GM21423 (cell line): ENCODE measurements around the gene PTBP3.
"Not testable (repeated sequence)": the region's sequence is repeated elsewhere in the genome, so short reads cannot be mapped to it uniquely, and the experiment has no call there.

Experiments used
- ATAC-seq: cut with Tn5 transposase; IDR thresholded peaks from one replicate; pipeline ENCODE4 v1.9.1; 2021; ENCODE audit warnings: mild to moderate bottlenecking, moderate library complexity; ENCODE audit not compliant: unreplicated experiment

PTBP3 gene

DNA sequence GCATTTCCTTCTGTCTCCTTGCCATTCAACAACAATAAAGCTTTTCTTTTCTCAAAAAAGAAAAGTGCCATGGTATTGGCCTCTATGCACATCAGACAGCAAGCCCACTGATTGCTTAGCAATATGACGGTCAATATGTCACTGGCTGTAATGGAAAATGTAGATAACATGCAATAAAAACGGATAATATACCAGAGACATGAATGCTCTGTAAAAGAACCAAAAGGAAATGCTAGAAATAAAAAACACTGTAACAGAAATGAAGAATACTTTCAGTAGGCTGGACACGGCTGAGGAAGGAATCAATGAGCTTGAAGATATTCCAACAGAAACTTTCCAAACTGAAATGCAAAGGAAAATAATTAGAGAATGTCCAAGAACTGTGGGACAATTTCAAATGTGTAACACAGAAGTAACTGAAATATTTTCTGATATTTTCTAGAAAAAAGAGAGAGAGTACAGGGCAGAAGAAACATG, 10.0 kb downstream of the PTBP3 start:
- no peak for ATAC-seq

DNA sequence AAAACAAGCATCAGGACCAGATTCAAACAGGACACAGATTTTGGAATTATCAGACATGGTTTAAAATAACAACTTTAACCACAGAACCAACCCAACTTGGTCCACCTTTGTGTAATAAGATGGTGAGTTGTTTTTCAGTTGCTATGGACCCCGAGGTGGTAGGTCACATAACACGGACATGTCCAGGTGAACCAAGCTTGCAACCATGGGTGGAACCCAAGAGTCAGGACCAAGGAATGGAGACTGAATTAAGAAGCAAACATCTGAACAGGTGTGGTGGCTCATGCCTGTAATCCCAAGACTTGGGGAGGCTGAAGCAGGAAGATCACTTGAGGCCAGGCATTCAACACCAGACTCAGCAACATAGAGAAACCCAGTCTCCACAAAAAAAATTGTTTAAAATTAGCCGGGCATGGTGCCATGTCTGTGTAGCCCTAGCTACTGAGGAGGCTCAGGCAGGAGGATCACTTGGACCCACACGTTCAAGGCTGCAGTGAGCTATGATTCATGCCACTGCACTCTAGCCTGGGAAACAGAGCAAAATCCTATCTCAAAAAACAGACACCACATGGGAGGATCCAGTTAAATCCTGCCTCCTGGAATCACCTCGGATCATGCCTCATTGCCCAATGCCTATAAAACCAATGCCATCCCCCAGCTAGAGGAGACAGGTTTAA, 10.6 kb downstream of the PTBP3 start:
- no peak for ATAC-seq

DNA sequence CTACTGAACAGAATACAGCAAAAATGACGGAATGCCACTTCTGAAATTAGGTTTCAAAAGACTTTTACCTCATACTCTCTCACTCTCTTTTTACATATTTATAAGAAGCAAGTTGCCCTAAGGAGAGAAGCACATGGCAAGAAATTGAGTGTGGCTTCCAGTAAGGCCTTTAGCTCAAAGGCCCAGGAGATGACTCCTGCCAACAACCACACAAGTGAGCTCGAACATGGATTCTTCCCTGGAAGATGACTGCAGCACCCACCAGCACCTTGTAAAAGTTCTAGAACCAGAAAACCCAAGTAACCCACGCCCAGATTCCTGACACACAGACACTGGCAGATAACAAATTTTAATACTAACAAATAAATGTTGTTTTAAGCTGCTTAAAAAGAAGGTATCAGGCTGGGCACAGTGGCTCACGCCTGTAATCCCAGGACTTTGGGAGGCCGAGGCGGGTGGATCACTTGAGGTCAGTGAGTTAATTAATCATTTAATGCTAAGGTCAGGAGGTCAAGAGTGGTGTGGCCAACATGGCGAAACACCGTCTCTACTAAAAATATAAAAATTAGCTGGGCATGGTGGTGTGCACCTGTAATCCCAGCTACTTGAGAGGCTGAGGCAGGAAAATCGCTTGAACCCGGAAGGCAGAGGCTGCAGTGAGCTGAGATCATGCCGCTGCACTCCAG, 17.0 kb downstream of the PTBP3 start:
- no peak for ATAC-seq

DNA sequence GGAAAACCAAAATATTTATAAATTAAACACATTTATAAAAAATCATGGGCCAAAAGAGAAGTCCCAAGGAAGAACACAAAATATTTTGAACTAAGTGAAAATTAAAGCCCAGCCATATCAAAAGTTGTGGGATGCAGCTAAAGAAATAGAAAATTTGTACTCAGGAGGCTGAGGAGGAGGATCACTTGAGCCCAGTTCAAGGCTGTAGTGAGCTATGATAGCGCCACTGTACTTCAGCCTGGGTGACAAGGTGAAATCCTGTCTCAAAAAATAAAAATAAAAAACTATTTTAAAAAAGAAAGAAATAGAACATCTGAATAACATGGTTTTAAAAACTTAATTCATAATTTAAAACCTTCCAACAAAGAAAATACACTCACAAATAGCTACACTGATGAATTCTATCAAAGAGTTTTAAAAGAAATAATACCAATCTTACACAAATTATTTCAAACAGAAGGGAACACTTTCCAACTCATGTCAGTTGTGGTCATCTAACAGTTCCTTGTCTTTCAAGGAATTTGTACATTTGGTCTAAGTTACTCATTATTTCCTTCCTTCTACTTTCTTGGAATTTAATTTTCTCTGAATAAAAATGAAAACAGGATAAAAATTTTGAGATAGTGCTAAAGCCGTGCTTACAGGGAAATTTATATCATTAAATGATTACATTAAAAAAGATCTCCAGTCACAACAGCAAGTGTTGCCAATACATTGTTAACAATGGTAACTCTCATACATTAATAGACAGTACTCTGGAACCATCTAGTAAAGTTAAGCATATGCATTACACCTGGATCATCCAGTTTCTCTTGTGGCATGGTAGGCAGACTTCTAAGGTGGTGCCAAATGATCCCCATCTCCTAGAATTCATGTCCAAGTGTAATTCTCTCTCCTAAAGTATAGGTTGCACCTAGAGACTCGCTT, 17.8 kb downstream of the PTBP3 start:
- ATAC-seq, result no peak

DNA sequence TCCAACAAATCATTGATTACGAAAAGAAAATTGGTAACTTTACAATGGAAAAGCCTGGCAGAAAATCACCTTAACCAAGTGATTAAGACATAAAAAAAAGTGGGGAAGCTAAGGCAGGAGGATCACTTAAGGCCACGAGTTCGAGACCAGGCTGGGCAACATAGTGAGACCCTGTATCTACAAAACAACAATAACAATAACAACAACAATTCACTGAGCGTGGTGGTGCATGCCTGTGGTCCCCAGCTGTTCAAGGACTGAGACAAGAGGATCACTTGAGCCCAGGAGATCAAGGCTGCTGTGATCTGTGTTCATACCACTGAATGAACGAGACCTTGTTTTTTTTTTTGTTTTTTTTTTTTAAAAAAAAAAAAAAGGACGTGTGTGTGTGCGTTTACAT, 21.3 kb downstream of the PTBP3 start:
- ATAC-seq, result no peak

DNA sequence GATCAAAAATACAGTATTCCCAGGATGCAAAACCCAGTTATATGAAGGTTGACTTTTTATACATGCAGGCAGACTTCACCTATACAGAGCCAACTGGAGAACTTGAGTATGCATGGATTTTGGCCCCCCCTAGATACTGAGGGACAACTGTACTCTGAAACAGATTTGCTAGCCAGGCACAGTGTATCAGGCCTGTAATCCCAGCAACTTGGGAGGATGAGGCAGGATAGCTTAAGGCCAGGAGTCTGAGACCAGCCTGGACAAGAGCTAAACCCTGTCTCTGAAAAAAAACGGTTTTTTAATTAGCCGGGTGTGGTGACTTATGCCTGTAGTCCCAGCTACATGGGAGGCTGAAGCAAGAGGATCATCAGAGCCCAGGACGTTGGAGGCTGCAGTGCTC, 21.9 kb downstream of the PTBP3 start:
- no peak for ATAC-seq

DNA sequence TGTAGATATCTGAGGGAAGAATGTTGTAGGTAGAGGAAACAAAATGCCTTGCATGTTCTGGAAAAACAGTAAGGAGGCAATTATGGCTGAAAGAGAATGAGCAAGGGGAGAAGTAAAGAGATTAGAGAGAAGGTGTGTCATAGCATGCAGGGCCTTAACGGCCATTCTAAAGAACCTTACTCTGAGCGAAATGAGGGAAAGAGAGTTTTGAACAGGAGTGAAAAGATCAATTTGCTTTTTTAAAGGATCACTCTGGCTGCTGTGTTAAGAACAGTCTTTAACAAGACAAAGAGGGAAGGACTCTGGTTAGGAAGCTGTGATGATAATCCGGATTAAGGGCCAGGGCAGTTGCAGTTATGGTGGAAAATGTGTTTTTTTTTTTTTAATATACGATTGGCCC, 22.6 kb downstream of the PTBP3 start:
- ATAC-seq, result no peak

DNA sequence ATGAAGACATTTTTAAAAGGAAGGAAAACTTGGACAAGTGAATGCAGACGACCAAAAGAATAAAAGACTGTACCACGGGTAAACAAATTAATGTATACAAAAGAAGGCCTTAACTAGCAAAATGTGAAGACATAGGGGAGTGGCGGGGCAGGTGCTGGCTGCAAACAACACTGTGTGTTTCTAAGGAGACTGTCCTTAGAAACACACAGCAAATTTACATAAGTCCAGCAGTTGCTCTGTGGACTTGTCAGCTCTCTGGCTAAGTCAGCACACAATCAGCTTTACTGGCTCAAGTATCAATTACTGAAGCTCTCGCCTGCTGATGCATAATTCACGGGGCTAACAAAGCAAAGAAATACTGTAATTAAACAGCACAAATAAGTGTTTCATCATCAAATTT, 24.8 kb downstream of the PTBP3 start:
- ATAC-seq, result no peak

DNA sequence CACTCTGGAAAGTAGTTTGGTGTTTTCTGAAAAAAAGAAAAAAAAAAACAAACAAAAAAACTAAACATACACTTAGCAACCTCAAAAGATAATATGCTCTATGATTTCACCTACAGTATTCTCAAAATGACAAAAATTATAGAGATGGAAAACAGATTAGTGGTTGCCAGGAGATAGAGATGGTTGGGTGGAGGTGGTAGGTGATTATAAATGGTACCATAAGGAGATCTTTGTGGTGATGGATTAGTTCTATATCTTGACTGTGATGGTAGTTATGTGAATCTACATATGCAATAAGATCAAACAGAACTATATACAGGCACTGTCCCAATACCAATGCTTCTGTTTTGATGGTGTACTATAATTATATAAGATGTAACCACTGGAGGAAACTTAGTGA, 32.0 kb downstream of the PTBP3 start:
- no peak for ATAC-seq

DNA sequence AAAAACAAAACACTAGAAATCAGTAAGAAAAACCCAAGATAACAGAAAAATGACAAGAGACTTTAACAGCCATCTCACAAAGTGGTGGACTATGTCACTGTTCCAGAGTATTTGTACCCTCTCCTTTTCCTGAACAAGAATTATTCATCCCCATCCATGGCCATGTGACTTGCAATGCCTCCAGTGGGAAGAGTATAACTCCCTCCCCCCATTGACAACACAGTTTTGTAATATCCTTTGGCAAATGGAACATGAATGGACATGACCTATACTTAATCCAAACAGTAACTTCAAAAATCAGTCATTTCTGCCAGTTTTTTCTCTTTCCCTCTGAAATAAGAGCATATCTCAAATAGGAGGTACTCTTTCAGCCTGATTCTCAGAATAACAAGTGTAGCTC, 33.9 kb downstream of the PTBP3 start:
- ATAC-seq, result no peak

DNA sequence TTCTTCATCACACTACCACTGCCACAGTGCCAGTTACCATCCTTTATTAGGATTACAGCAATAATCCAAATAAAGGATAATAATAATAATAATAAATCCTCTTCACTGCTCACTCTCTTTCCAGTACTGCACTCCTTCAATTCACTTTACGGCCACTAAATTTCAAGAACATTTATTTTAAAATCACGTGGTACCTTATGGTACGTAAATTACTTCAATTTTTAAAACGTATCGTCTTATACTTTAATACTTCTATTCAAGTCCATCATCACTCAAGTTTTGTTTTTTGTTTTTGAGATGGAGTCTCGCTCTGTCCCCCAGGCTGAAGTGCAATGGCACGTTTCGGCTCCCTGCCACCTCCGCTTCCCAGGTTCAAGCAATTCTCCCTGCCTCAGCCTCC, 36.5 kb downstream of the PTBP3 start:
- ATAC-seq, result no peak

DNA sequence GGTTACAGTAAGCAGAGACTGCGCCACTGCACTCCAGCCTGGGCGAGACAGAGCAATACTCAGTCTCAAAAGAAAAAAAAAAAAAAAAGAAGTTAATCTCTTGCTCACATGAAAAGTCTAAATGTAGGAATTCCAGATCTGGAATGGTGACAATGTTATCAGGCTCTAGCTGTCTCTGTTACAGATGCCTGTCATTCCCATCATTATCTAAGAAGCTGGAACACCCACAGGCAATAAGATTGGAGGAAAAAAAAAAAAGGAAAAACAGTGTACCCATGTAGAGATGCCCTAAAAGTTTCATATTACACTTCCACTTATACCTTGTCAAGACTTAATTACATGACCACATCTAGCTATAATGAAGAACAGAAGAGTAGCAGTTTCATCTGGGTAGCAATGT, 38.2 kb downstream of the PTBP3 start:
- ATAC-seq, result no peak

DNA sequence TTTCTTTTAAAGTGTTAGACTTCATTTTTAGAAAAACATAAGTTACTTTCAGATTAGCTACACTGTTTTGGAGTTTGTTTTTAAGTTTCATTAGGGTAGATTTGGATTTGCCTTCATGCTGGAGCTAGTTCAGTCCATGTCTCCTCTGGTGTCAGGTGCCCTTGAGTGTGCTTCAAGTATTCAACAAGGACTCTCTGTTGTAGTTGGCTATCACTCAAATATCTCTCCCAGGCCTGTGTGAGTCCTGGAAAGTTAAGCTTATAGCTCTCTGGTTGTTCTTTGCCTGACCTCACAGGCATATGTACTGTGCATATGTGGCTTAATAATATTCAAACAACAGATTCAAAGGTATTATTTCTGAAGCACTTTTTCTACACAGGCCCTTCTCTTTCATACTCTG, 45.4 kb downstream of the PTBP3 start:
- ATAC-seq, result no peak

DNA sequence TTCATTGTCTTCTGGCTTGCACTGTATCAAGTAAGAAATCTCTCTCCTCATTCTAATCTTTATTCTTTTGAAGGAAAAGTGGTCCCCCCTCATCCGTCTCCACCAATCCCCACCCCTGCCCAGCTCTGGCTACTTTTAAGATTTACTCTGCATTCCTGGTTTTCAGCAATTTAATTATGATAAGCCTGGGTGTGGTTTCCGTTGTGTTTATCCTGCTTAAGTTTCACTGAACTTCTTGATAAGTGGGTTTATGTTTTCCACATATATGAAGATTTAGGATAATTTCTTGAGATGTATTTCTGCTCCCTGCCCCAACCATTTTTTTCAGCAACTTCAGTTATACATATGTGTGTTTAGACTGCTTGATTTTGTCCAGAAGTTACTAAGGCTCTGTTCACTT, 46.5 kb downstream of the PTBP3 start:
- no peak for ATAC-seq

DNA sequence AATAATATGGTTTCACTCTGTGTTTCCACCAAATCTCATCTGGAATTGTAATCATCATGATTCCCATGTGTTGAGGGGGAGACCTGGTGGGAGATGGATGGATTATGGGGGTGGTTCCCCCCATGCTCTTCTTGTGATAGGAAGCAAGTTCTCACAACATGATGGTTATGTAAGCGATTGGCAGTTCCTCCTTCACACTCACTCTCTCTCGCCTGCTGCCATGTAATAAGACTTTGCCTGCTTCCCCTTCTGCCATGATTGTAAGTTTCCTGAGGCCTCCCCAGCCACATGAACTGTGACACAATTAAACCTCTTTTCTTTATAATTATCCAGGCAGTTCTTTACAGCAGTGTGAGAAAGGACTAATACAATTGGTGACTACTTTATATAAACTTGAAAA, 48.4 kb downstream of the PTBP3 start:
- ATAC-seq, result no peak

DNA sequence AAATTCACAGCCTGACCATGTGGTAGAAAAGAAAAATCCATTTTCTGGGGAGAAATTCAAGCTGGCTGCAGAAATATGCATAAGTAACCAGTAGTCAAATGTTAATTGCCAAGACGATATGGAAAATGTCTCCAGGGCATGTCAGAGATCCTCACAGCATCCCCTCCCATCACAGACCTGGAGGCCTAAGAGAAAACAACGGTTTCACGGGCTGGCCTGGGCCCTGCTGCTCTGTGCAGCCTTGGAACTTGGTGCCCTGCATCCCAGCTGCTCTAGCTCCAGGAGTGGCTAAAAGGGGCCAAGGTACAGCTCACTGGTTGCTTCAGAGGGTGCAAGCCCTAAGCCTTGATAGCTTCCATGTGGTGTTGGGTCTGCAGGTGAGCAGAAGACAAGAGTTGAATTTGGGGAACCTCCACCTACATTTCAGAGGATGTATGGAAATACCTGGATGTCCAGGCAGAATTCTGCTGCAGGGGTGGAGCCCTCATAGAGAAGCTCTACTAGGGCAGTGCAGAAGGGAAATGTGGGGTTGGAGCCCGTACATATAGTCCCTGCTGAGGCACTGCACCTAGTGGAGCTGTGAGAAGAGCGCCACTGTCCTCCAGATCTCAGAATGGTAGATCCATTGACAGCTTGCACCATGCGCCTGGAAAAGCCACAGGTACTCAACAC, 49.7 kb downstream of the PTBP3 start:
- no peak for ATAC-seq

DNA sequence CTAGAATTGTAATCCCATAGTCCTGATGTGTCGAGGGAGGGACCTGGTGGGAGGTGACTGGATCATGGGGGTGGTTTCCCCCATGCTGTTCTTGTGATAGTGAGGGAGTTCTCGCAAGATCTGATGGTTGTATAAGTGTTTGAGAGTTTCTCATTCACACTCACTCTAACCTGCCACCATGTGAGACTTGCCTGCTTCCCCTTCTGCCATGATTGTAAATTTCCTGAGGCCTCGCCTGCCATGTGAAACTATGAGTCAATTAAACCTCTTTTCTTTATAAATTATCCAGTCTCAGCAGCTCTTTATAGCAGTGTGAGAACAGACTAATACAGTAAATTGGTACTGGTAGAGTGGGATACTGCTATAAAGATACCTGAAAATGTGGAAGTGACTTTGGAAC, 50.6 kb downstream of the PTBP3 start:
- ATAC-seq, result not testable (repeated sequence)

DNA sequence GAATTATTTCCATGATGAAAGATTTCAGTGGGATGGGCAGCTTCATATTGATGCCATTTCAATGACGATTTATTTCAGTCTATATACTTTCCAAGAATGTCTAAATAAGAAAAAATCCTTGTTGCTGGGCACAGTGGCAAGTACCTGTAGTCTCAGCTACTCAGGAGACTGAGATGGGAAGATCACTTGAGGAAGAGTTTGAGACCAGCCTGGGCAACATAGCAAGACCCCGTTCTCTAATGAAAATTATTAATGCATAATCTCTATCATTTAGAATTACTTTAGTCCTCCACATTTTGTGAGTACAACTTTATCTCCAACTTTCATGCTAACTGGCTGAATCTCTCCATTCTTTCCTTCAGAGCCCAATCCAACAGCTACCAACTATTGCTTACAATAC, 52.5 kb downstream of the PTBP3 start:
- no peak for ATAC-seq

DNA sequence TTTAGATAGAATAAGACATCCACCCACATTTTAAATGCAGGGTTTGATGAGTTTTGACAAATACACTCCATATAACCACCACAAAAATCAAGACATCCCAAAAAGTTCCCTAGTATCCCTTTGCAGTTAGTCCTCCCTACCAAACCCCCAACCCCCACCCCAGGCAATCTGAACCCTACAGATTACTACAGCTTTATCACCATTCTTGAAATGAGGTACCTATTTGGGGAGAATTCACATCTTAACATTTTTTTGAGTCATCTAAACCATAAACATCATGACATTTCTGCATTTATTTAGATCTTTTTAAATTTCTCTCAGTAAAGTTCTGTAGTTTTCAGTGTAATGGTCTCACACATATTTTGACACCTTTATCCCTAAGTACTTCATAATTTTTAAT, 53.9 kb downstream of the PTBP3 start:
- no peak for ATAC-seq

DNA sequence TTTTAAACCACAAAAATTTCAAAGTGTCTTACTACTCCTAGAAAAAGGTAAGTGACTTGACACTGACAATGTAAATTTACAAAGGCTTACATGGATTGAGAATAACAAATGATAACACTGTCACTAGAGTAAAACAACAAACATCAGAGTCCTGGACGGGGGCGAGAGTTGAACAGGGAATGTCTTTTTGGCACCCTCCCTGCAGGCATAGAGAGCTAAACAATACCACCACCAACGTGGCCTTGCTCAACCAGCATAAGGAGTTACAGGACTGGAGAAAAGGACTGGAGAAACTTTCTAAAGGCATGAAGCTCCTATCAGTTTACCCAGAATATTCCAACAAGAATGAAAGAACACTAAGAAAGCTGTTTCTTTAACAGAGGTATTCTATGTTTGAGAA, 55.3 kb downstream of the PTBP3 start:
- no peak for ATAC-seq

DNA sequence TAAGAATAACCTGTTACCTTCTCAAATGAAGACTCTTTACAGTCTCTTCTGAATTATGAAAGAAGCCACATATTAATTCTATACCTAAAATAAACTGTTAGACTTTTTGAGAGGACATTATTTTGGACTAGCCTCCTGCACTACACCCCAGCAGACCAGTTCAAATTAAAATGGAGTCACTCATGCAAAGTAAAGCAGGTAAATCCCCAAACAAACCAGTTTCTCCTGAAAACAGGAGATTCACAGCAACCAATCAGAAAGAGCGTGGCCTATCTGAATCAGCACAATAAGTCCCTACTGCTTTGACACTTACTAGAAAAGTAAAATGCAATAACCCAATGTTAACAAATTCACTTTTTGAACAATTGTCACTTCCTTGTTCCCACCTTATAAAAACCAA, 58.8 kb downstream of the PTBP3 start:
- no peak for ATAC-seq
